GM20000 (cell line): ENCODE data around the gene TM9SF4.

Source experiments
- DNase-seq: peaks from one replicate; pipeline ENCODE4 v3.0.0; 2012; ENCODE audit warnings: low spot score
- TF ChIP-seq, protein P1 (sequence below): IDR thresholded peaks from 2 replicates; pipeline ENCODE4 v1.5.1; 2012; ENCODE audit warnings: mild to moderate bottlenecking, control low read depth; ENCODE audit errors: extremely low read depth, missing control alignments

The TM9SF4 gene

DNA sequence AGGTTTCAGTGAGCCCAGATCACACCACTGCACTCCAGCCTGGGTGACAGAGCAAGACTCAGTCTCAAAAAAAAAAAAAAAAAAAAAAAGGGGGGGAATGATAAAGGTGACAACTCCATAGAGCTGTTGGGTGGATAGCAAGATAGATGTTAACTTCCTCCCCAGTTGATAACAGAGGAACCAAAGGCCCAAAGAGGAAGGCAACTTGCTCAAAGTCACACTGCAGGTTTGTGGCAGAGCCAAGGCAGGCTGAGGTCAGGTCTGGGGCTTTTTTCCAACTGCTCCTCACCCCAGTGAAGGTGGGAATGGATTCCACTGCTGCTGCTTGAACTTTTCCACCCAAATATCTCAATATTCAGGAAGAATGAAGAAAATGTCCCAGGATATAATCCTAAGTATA is 30.7 kb upstream of the TM9SF4 start:
- TF ChIP-seq, protein P1, sequence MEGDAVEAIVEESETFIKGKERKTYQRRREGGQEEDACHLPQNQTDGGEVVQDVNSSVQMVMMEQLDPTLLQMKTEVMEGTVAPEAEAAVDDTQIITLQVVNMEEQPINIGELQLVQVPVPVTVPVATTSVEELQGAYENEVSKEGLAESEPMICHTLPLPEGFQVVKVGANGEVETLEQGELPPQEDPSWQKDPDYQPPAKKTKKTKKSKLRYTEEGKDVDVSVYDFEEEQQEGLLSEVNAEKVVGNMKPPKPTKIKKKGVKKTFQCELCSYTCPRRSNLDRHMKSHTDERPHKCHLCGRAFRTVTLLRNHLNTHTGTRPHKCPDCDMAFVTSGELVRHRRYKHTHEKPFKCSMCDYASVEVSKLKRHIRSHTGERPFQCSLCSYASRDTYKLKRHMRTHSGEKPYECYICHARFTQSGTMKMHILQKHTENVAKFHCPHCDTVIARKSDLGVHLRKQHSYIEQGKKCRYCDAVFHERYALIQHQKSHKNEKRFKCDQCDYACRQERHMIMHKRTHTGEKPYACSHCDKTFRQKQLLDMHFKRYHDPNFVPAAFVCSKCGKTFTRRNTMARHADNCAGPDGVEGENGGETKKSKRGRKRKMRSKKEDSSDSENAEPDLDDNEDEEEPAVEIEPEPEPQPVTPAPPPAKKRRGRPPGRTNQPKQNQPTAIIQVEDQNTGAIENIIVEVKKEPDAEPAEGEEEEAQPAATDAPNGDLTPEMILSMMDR, result no peak
- no peak for DNase-seq

- TF ChIP-seq, protein P1, result no peak
- no peak for DNase-seq
Observed at GRCh38 chr20:32079655-32080109, 29.8 kb upstream of the TM9SF4 start.

DNA sequence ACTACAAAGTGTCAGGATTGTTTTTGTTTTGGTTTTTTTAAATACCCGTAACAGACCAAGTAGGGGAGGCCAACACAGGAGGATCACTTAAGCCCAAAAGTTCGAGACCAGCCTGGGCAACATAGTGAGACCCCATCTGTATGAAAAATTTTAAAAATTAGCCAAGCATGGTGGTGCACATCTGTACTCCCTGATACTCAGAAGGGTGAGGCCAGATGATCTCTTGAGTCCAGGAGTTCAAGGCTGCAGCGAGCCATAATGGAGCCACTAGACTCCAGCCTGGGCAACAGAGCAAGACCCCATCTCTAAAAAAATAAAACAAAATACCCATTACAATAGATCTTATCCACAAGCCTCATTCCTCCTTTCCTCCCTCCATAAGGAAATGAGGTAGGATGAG is 28.7 kb upstream of the TM9SF4 start:
- DNase-seq, result no peak
- TF ChIP-seq, protein P1, result no peak

DNA sequence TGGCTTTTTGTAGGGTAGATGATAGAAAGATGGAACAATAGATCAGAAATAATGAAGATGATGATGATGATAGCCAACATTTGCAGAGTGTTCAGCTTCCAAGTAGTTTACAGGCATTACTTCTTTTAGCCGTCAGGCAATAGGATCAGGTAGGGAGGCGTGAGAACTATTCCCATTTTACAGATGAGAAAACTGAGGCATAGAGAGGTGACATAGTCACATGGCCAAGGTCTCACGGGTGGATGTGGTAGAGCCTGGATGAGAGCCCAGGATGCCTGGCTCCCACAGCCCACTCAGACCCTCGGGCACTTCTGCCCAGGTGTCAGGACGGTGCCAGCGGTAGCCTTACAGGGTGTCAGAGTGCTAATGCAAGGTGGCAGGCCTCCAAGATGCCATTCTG is 26.0 kb upstream of the TM9SF4 start:
- no peak for DNase-seq
- TF ChIP-seq, protein P1, result no peak

- TF ChIP-seq, protein P1, result no peak
- DNase-seq, result no peak
Observed at GRCh38 chr20:32087070-32087469, 22.4 kb upstream of the TM9SF4 start.

DNA sequence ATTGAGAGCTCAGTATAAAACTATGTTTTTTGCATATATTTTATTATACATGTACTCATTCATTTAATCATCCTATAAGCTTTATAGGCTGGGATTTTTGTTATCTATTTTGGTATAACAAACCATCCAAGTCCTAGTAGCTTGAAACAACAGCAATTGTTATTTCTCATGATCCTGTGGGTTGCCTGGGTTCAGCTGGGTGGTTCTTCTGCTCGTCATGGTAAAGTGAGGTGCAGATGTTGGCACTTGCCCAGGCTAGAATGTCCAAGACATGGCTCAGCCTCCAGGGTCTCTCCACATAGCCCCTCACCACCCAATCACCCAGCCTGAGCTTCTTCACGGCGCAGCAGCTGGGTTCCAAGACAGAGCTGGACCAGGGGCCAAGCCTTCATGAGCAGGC is 20.8 kb upstream of the TM9SF4 start:
- DNase-seq, result no peak
- TF ChIP-seq, protein P1, result no peak

GRCh38 chr20:32089637-32090362 is 19.7 kb upstream of the TM9SF4 start:
- no peak for DNase-seq
- TF ChIP-seq, protein P1, result no peak
